Measurements from ENCODE around the gene FBXW8.

DNA sequence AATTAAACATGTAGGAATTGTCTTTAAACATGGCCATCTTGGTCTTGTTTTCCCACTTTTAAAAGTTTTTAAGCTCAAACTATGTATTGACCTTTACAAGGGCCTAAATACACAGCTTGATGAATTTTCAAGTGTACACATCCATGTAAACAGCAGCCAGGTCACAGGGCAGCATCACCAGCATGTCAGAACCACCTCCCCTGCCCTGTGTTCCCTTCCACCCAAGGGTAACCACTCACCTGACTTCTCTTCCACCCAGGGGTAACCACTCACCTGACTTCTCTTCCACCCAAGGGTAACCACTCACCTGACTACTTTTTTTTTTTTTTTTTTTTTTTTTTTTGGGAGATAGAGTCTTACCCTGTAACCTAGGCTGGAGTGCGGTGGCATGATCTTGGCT, 4.6 kb downstream of the FBXW8 start:
- TF ChIP-seq, protein P1, sequence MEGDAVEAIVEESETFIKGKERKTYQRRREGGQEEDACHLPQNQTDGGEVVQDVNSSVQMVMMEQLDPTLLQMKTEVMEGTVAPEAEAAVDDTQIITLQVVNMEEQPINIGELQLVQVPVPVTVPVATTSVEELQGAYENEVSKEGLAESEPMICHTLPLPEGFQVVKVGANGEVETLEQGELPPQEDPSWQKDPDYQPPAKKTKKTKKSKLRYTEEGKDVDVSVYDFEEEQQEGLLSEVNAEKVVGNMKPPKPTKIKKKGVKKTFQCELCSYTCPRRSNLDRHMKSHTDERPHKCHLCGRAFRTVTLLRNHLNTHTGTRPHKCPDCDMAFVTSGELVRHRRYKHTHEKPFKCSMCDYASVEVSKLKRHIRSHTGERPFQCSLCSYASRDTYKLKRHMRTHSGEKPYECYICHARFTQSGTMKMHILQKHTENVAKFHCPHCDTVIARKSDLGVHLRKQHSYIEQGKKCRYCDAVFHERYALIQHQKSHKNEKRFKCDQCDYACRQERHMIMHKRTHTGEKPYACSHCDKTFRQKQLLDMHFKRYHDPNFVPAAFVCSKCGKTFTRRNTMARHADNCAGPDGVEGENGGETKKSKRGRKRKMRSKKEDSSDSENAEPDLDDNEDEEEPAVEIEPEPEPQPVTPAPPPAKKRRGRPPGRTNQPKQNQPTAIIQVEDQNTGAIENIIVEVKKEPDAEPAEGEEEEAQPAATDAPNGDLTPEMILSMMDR (IDR thresholded peaks at IDR 0.05), result no peak
- no peak for TF ChIP-seq POLR2A (IDR thresholded peaks at IDR 0.05)

Data from transverse colon (tissue), 3 donors.